Measurements from ENCODE around the gene IL15RA. TPM values are rescaled to one million over a fixed set of nuclear protein-coding genes. Genes with fewer than 3 reads are reported as not detected.
A peak's percentile ranks its signal among the peaks of the same experiment; 100 is the strongest.
"Not testable (repeated sequence)": the region's sequence is repeated elsewhere in the genome, so short reads cannot be mapped to it uniquely, and the experiment has no call there.

IL15RA gene
- total RNA-seq, 1 donor from 2014 or later, result 7.0 TPM

DNA sequence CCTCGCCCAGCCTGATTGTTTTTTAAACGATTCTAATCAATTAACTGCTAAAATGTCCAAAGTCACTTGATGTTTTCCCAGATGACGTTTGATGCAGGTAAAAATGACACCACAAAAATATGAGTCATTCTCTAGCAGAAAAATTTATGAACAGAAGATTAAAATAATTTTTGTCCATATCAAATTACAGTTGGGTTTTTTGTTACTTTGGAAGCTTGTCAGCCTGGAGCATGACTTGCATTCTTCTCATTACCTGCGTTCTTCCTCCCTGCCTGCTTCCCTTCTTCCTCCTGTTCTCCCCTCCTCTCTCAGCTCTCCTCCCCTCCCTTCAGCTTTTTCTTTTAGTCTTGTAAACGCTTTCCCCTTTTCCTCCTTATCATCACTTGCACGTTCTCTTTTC lies 18.7 kb downstream of the IL15RA start:
- ATAC-seq (no peak), DNase-seq (no peak)
- intact Hi-C loops (cut with micrococcal nuclease), result no loop called here

- no peak for DNase-seq
- no peak for ATAC-seq
- intact Hi-C loops (cut with micrococcal nuclease), result no loop called here
Observed at GRCh38 chr10:5958077-5958476, 19.3 kb downstream of the IL15RA start.

DNA sequence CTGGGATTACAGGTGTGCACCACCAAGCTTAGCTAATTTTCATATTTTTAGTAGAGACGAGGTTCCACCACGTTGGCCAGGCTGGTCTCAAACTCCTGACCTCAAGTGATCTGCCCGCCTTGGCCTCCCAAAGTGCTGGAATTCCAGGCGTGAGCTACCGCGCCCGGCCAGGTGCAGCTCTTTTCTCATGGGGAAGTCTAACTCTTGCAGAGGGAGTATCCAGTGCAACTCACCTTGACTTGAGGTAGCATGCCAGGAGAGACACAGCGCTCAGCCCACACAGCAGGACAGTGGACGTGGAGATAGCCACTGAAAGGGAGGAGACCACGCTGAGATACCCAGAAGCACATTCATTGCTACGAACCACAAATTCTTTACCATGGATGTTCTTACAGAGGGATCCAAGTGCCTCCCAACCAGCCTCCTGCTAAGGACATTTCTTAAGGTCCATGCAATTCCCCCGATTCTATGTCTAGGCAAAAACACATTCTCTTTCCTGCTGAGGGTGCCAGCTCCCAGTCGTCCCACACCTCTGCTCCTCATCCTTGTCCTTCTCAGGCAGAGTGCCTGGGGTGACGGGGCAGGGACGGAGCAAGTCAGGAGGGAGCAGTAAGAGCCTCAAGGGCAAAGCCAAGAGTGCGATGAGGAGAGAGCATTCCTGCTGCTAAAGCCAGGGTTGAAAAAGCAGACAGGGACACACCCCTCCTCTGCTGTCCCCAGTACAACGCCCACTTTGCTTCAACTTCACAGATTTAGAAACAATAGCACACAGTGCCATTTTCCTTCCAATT lies 21.0 kb downstream of the IL15RA start:
- ATAC-seq, result no peak
- no peak for DNase-seq
- intact Hi-C loops (cut with micrococcal nuclease), result no loop called here

- DNase-seq (no peak), ATAC-seq (no peak)
- intact Hi-C loops (cut with micrococcal nuclease), result no loop called here
Observed at GRCh38 chr10:5953676-5954075, 23.7 kb downstream of the IL15RA start.

DNA sequence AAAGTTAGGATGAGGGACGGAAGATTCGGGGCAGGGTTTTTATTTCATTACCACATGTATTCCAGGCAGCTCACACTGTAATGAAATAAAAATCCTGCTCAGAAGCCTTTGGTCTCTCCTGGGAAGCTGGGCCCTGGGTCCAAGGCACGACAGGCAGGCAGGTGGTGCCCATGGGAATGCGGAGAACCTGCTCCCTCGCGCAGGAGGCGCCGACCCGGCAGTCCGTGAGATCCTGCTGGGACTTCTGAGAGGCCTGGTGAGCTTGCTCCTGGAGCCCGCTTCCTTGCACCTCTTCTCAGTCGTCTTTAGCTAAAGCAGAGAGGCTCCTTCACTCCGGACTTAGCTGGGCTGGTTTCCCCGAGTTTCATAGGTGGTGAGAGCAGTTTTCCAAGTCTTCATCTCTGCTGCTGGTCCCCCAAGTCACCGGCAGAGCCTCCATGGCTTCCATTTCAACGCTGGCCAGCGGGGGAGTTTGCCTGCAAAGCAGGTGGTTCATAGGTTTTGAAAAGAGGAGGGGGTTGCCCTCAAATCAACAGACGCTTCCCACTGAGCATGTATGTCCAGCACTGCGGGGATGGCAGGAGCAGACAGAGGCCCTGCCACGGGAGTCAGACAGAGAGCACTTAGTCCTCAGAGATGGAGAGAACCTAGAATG lies 24.5 kb downstream of the IL15RA start:
- intact Hi-C loops (cut with micrococcal nuclease), result no loop called here
- DNase-seq, result no peak
- ATAC-seq, result no peak

- intact Hi-C loops (cut with micrococcal nuclease), result no loop called here
- ATAC-seq (no peak), DNase-seq (no peak)
Observed at GRCh38 chr10:5951721-5952407, 25.5 kb downstream of the IL15RA start.

GRCh38 chr10:5951167-5951711 lies 26.1 kb downstream of the IL15RA start:
- ATAC-seq (peak; percentile 87), DNase-seq (peak; percentile 53)
- intact Hi-C loops (cut with micrococcal nuclease), result no loop called here

DNA sequence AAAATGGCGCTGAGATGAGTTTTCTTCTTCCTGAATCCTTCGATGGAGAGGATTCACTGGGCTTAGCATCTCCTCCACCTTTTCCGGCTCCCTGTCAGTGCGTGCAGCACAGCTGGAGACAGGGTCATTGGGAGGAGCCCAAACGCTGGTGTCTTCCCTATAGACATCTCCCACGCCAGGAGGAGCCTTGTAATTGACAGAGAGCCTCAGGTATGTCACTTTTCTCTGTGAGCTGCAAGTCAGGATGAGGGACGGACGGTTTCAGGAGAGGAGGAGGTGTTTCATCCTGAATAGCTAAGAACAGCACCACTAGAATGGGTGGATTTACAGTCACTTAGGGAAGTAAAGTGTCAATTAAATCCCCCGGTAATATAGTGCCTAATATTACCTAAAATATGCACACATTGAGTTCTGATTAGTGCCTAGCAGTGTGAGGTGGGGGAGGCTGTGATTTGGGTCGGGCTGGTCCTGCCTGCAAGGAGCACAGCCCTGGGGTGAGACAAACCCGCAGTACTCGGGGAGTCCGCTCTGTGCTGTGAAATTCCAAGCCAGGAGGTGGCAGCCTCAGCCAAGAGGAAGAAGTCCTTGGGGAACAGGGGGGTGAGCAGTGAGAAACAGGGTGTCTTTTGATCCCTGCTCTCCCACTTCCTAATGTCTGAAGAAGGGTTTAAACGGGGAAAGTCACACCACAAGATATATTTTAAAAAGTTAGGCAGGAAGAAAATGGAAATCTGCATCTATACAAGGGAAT lies 28.2 kb downstream of the IL15RA start:
- peak; percentile 67 for DNase-seq

GRCh38 chr10:5948208-5948585 lies 29.1 kb downstream of the IL15RA start:
- ATAC-seq (no peak), DNase-seq (no peak)
- intact Hi-C loops (cut with micrococcal nuclease), result no loop called here

More for the DNA sequence above, 28.2 kb downstream of the IL15RA start:
- intact Hi-C loops (cut with micrococcal nuclease), result no loop called here
- ATAC-seq, result peak; percentile 40

DNA sequence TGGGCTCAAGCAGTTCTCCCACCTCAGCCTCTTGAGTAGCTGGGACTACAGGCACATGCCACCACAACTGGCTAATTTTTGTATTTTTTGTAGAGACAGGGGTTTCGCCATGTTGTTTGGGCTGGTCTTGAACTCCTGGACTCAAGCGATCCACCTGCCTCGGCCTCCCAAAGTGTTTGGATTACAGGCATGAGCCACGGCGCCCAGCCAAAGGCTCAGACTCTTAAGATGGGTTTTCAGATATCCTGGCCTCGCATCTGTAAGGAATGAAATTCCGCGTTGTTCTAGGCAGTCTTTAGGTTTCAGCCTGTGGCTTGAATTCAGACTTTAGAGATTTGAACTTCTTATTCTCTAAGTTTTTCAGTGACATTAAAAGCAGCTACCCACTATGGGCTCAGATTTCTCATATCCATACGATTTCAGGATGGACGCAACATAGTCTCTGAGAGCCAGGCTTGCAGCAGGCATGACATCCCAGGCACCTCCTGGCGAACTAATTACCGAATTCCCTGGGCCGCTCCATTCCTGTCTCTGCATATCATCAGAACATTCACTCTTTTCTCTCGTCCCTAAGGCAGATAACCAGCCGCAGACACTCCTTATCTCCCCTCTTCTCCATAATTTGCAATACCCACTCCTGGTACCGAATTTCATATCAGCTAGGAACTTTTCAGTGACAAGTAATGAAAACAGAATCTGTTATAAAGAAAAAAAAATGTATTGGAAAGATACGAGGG lies 29.7 kb downstream of the IL15RA start:
- no peak for DNase-seq
- intact Hi-C loops (cut with micrococcal nuclease), result no loop called here
- no peak for ATAC-seq

DNA sequence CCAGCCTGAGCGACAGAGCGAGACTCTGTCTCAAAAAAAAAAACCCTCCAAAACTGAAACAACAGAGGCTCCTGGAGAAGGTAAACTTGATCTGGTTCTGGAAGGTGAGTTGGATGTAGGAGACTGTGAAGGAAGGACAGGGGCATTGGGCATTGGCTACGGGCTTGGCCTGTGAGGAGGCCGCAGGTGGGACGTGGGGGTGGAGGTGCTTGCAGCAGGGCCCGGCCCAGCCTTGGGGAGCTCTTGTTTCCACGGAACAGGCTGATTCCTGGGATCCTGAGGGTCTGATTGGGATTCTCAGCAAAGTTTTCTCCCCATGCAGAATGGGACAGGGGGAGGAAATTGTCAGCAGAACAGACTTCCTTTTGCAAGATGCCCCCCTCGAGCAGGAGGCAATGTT lies 30.6 kb downstream of the IL15RA start:
- ATAC-seq (no peak), DNase-seq (no peak)
- intact Hi-C loops (cut with micrococcal nuclease), result no loop called here

GRCh38 chr10:5946419-5946775 lies 30.9 kb downstream of the IL15RA start:
- intact Hi-C loops (cut with micrococcal nuclease); ATAC-seq; DNase-seq: not testable (repeated sequence)

DNA sequence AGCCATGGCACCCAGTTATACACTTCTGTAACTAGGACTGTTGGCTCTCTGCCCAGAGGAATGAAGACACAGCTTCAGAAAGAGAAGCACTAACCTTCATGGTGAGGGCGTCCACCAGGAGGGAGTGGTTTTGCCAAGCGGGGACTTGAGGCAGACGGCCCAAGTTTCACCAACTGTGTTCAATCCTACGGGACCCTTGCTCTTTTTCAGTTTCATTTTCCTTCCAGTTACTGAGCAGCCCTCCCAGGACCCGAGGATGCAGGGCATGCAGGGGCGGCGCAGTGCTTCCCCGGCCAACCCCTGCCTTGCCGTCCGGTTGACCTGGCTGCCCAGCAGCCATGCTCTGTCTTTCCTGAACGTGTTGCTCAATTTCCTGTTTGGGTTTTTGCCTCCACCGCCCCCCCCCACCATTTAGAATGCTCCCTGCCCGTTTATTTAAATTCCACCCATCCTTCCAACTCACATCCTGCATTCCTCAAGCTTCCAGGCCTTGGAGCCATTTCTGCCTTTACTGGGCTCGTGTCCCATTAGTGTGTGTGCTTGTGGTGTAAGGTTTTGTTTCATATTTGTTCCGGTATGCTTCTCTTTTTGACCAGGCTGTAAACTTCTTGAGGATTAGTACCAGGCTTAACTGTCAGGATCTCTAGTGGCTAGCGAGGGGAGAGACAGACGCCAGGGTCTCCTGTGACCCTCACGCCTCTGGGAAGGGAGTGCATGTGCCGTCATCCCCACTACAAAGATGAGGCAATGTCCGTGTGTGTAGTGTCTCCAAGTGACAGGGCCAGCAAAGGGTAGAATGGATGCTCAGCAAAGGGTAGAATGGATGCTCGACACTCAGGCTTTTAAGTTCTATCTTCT lies 31.6 kb downstream of the IL15RA start:
- ATAC-seq (peak; percentile 47), DNase-seq (peak; percentile 79)
- intact Hi-C loops (cut with micrococcal nuclease), result no loop called here

GRCh38 chr10:5945190-5945509 lies 32.2 kb downstream of the IL15RA start:
- ATAC-seq, result no peak
- no peak for DNase-seq
- intact Hi-C loops (cut with micrococcal nuclease), result no loop called here

GRCh38 chr10:5944389-5945189 lies 32.8 kb downstream of the IL15RA start:
- intact Hi-C loops (cut with micrococcal nuclease), result no loop called here

GRCh38 chr10:5943536-5943935 lies 33.8 kb downstream of the IL15RA start:
- intact Hi-C loops (cut with micrococcal nuclease), result no loop called here
- ATAC-seq, result peak; percentile 67

More at GRCh38 chr10:5944389-5945189, 32.8 kb downstream of the IL15RA start:
- peak; percentile 64 for DNase-seq
- peak; percentile 79 for ATAC-seq

GRCh38 chr10:5942474-5942873 lies 34.9 kb downstream of the IL15RA start:
- DNase-seq (peak; percentile 74), ATAC-seq (peak; percentile 43)
- intact Hi-C loops (cut with micrococcal nuclease), result no loop called here

More at GRCh38 chr10:5943536-5943935, 33.8 kb downstream of the IL15RA start:
- DNase-seq, result peak; percentile 79
